Keratinocyte (primary cell): ENCODE data around the gene CCDC180.

Experiments
- CTCF ChIP-seq, 3 experiments: IDR thresholded peaks in 1 of 3; conservative IDR thresholded peaks in 1 of 3; optimal IDR thresholded peaks in 1 of 3; 2 replicates in 2 of 3; 3 replicates in 1 of 3; pipeline versions ENCODE3 to v1.5.1; 2011; ENCODE audit warnings: low read length in 3 of 3, mild to moderate bottlenecking in 3 of 3, moderate library complexity in 2 of 3, control low read depth in 1 of 3, inconsistent platforms in 1 of 3; ENCODE audit not compliant: insufficient read depth in 2 of 3; ENCODE audit errors: extremely low read depth in 1 of 3
- EZH2 ChIP-seq: IDR thresholded peaks from one replicate; pipeline ENCODE4 v1.6.1; 2012; ENCODE audit warnings: inconsistent platforms, mild to moderate bottlenecking, low read length, moderate library complexity

GRCh38 chr9:97299809-97300414 is 7.5 kb upstream of the CCDC180 start:
- no peak for TF ChIP-seq CTCF (optimal IDR thresholded peaks at IDR 0.05 in 1 of 3, IDR thresholded peaks at IDR 0.05 in 1 of 3, conservative IDR thresholded peaks at IDR 0.05 in 1 of 3; ENCODE audit: extremely low read depth in 1 of 3, insufficient read depth in 2 of 3, low read length in 3 of 3)
- no peak for TF ChIP-seq EZH2
